ENCODE data around the gene YJEFN3. TPM values are rescaled to one million over a fixed set of nuclear protein-coding genes. Genes with fewer than 3 reads are reported as not detected.

The YJEFN3 gene
- polyA plus RNA-seq, 1 donor = 7.3 TPM

- DNase-seq = no peak
These were observed 29.3 kb downstream of the YJEFN3 start for GRCh38 chr19:19558055-19558454.

DNA sequence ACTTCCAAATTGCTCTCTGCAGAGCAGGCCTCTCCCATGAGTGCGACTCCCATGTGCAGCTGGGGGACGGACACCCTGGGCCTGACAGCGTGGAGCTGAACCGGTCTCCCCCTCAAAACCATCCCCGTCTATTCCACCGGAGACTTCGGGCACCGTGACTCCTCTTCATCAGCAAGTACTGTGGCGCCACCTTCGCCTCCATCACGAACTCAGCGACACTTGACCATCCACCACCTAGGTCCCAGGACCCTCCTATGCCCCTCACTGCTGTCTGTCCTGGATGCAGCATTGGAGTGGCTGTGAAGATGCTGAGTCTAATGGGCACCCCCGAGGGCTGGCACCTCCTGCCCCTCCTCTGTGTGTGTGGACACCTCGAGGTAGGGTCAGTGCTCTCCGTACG, 29.9 kb downstream of the YJEFN3 start:
- no peak for DNase-seq

- no peak for DNase-seq
These were observed 31.2 kb downstream of the YJEFN3 start for GRCh38 chr19:19559931-19560330.

DNA sequence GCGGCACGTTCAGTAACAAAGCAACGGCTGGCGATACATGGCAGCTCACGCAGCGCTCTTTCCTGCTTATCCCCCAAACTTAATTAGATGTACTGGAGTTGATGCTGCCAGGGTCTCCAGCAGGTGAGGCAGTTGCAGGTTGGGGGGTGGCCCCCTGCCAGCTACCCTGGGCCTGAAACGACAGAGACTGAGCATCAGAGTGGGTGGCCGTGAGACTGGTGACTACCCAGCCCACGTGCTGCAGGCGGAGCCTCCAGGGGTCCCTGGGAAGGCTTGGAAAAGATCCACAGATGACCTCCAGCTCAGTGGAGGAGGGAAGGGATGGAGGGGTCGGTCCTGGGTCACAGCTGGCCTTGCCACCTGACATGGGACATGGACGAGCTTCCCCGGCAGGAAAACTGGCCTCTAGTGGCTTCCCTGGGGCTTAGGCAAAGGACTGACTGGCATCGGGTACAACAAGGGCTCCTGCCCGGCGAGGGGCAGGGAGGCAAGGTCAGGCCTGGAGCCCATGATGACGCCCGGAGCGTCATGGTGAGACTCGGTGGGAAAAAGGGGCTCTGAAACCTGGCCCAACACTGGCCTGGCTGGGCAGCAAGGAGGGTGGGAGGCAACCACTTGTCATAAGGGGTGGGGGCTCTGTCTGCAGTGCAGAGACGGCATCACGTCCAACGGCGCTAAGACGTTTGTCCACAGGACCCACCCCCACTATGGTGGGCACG, 33.4 kb downstream of the YJEFN3 start:
- no peak for DNase-seq

DNA sequence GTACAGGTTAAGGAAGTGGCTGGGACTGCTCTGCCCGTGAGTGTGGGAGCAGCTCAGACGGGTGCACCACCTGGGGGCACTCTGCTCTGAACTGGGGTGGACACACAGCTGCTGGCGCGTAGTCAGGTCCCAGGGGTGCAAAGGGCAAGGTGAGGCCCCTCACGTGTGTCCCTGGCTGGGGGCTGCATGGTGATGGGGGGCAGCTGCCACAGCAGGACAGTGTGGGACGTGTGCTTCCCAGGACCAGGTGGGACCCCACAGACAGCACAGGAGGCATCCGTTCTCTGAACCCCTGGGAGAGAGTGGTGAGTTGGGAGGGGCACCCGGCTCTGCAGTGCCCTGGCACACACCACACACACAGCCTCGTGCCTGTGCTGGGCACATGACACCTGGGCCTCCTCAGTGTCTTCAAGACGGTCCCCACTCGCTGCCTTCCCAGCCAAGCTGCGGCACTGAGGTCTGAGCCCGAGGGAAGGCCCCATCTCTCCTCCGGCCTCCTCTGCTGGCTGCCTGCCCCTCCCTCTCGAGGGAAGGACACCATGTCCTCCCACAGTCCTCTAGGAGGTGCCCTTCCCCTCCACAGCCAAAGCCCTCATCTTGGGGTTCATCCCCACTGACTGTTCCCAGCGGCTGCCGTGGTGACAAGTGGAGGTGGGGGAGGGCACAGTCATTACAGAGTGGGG, 34.1 kb downstream of the YJEFN3 start:
- DNase-seq = no peak

GRCh38 chr19:19563348-19563848, 34.7 kb downstream of the YJEFN3 start:
- no peak for DNase-seq

GRCh38 chr19:19566306-19566705, 37.6 kb downstream of the YJEFN3 start:
- DNase-seq = no peak

DNA sequence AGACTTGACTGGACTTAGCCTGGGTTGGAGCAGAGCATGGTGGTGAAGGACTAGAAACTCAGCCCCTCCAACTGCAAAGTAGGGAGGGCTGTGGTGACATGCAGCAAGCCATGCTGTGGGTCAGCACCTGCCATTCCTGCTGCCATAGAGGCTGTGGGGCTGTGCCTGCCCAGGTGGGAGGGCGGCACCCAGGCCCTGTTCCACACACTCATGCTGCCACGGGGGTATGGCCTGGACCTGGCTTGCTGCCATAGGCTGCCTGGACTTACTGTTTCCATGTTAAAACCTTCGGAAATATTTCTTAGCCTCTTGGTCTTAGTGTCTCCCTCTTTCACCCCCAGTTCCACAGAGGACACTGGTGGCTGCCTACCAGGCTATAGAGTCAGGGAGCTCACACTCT, 38.7 kb downstream of the YJEFN3 start:
- DNase-seq = no peak

- no peak for DNase-seq
These were observed 40.4 kb downstream of the YJEFN3 start for GRCh38 chr19:19568802-19569756.

DNA sequence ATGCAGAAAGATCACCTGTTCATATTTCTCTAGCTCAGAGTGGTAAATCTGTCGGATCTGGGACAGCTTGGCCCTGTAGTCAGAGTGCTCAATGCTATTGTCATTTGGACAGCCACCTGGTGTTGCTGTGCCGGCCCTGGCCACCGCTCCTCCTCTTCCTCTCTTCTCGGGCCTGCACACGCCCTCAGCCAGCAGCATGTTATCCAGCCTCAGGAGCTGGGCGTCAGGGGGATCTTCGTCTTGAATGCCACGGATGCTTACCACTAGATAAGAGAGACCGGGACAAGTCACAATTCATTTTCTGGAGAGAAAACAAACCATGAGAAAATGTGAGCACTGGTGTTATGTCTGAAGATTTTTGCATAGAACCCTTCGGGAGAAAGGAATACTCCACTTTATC, 41.9 kb downstream of the YJEFN3 start:
- no peak for DNase-seq

DNA sequence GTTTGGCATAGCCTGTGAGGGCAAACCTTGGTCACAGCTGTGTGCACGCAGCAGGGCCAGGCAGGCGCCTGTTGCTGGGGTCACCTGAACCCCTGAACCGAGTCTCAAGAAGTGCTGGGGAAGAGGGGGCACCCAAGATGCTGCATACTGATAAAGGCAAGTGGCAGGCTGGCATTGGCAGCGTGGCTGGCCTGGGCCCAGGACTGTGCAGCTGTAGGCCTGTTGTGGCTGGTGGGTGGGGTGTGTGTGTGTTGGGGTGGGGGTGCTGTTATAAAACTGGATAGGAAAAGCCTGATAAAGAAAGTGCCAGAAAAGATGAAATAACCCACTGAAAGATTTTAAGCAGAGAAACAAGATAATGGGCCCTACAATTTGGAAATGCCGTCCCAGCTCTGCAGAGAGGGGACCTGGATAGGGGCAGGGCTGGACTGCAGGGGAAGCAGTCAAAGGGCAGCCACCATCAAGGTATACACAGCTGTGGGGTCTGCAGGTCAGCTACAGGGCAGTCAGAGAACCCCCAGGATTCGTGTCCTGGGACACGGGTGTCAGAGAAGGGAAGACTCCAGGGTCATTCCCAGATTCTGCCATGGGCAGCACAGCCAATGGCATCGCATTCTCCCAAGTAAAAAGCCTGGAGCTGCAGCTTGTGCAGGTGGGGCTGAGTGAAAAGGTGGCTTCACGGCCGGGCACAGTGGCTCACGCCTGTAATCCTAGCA, 42.5 kb downstream of the YJEFN3 start:
- DNase-seq = no peak

DNA sequence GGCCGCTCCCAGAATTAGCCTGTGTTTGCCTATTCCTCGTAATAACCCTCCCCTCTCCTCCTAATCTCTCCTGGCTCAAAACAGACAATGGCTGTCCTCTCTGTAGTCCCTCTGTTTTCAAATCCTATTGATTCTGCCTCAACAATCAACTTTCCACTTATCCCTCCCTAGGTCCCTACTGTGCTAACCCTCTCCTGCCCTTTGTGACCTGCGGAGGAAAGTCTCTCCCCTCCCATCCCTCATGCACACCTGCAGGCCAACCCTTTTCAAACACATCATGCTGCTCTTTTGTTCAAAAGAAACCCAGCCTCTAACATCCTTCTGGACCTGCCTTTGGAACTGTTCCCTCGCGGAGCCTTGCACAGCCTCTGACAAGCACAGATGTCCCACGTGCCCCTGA, 46.7 kb downstream of the YJEFN3 start:
- no peak for DNase-seq

GRCh38 chr19:19578252-19578651, 49.5 kb downstream of the YJEFN3 start:
- DNase-seq = no peak

DNA sequence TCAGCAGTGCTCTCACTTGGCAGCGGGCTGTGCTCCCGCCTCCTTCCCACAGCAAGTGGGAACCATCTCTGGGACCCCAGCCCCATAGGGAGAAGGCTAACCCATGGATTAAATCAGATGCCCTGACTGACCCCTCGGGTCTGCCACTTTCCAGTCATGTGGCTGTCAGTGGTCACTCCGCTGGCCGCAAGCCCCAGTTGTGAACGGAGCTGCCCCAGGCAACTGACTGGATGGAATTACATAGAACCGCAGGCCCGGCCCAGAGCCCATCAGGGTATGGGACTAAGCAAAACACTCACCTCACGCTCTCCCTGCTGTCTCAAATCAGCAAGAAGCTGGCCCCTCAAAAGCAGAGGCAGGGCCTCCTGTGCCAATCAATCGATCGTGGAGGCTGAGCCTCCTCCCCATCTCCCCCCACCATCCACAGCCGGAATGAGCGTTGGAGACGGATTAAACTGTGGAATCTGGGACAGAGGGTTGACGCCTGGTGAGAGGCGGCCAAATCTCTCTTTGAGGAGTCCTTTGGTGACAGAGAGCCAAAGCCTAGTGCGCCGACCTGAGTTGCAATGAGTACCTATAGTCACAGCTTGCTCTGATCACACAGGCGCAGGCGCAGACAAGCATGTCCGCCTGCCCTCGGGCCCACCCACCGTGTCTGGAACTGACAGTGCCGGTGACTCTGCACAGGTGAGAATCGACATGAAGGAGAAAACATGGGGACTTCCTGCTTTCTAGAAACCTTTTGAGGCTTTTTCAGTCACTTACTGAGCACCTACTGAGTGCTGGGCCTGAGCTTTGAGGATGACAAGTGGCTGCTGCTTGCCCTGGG, 51.0 kb downstream of the YJEFN3 start:
- no peak for DNase-seq

- no peak for DNase-seq
These were observed 51.7 kb downstream of the YJEFN3 start for GRCh38 chr19:19580418-19580817.

- DNase-seq = no peak
These were observed 52.7 kb downstream of the YJEFN3 start for GRCh38 chr19:19581391-19581790.

GRCh38 chr19:19582471-19582870, 53.8 kb downstream of the YJEFN3 start:
- DNase-seq = no peak

- DNase-seq = no peak
These were observed 55.6 kb downstream of the YJEFN3 start for GRCh38 chr19:19584356-19584755.
